ENCODE results near the gene ESR1.

DNA sequence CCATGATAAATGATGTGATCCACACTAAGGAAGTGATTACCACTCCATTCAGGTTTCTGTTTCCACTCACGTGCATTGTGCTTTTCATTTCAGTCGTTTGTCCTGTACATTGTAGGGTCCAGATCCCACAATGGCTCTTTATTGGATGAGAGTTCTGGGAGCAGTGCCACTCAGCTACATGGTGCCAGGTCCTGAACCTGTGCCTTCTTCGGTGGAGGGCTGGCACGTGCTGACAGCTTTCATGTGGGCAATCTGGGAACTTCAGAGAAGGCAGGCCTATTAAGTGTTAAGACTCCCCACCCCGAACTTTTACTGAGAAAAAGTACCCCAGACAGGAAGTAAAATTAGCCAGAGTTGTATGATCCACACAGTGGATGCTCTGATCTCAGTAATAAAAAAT lies 255.0 kb downstream of the ESR1 start:
- TF ChIP-seq, protein P1, sequence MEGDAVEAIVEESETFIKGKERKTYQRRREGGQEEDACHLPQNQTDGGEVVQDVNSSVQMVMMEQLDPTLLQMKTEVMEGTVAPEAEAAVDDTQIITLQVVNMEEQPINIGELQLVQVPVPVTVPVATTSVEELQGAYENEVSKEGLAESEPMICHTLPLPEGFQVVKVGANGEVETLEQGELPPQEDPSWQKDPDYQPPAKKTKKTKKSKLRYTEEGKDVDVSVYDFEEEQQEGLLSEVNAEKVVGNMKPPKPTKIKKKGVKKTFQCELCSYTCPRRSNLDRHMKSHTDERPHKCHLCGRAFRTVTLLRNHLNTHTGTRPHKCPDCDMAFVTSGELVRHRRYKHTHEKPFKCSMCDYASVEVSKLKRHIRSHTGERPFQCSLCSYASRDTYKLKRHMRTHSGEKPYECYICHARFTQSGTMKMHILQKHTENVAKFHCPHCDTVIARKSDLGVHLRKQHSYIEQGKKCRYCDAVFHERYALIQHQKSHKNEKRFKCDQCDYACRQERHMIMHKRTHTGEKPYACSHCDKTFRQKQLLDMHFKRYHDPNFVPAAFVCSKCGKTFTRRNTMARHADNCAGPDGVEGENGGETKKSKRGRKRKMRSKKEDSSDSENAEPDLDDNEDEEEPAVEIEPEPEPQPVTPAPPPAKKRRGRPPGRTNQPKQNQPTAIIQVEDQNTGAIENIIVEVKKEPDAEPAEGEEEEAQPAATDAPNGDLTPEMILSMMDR (conservative IDR thresholded peaks at IDR 0.05 in 1 of 2, IDR thresholded peaks at IDR 0.05 in 1 of 2; ENCODE audit: low read depth in 1 of 2, low read length in 2 of 2): no peak
- no peak for TF ChIP-seq EZH2 (IDR thresholded peaks at IDR 0.05; ENCODE audit: low read length, missing control alignments)

Measured in fibroblast of lung (primary cell).